ACC112 (cell line): ENCODE measurements around the gene CDH4.

ENCODE experiments used
- H2AFZ ChIP-seq: fragments of 200-600 bp; sonication (generic); one replicate; pipeline ENCODE4 v1.6.0; 2017; ENCODE audit warnings: antibody characterized with exemption, low read length; ENCODE audit not compliant: unreplicated experiment
- H3K27ac ChIP-seq: fragments of 200-600 bp; sonication (generic); 2 replicates; pipeline ENCODE4 v1.5.1; 2014; ENCODE audit warnings: low read depth, mild to moderate bottlenecking, antibody characterized with exemption, low read length, moderate library complexity
- H3K27me3 ChIP-seq: fragments of 200-600 bp; sonication (generic); 2 replicates; pipeline ENCODE4 v1.6.1; 2014; ENCODE audit warnings: mild to moderate bottlenecking, antibody characterized with exemption, low read length, moderate library complexity, mixed read lengths; ENCODE audit not compliant: insufficient read depth
- H3K36me3 ChIP-seq: fragments of 200-600 bp; sonication (generic); 2 replicates; pipeline ENCODE4 v1.6.1; 2016; ENCODE audit warnings: mild to moderate bottlenecking, antibody characterized with exemption, low read length, moderate library complexity, mixed read lengths; ENCODE audit not compliant: insufficient read depth
- H3K4me1 ChIP-seq: fragments of 200-600 bp; sonication (generic); one replicate; pipeline ENCODE4 v1.6.1; 2016; ENCODE audit warnings: low read length, mixed read lengths; ENCODE audit not compliant: insufficient read depth, unreplicated experiment, control insufficient read depth
- H3K4me3 ChIP-seq: fragments of 200-600 bp; sonication (generic); 2 replicates; pipeline ENCODE4 v1.5.1; 2014; ENCODE audit warnings: mild to moderate bottlenecking, low read depth, low read length
- H3K79me2 ChIP-seq: fragments of 200-600 bp; sonication (generic); one replicate; pipeline ENCODE4 v1.6.0; 2016; ENCODE audit warnings: low read length; ENCODE audit not compliant: control insufficient read depth, unreplicated experiment, insufficient read depth

CDH4 gene

GRCh38 chr20:61281286-61281795, 29.3 kb downstream of the CDH4 start:
- Histone ChIP-seq H3K27ac (no peak overlapping the region), H3K27me3 (no peaks in the 10 kb centered on the region), H2AFZ (no peak overlapping the region), H3K4me3 (no peak overlapping the region), H3K79me2 (peaks cover 8% of the 10 kb centered on the region), H3K36me3 (no peaks in the 10 kb centered on the region), H3K4me1 (no peaks in the 10 kb centered on the region)

- Histone ChIP-seq H3K79me2 (peaks cover 3% of the 10 kb centered on the region), H3K4me3 (no peak overlapping the region), H3K4me1 (no peaks in the 10 kb centered on the region), H2AFZ (no peak overlapping the region), H3K27me3 (no peaks in the 10 kb centered on the region), H3K27ac (no peak overlapping the region), H3K36me3 (0 out of 2 replicates have a peak, but pooled peaks cover 4% of the 10 kb centered on the region)
Observed at GRCh38 chr20:61284752-61285151, 32.7 kb downstream of the CDH4 start.

- Histone ChIP-seq H2AFZ (no peak overlapping the region), H3K27ac (no peak overlapping the region), H3K27me3 (no peaks in the 10 kb centered on the region), H3K36me3 (0 out of 2 replicates have a peak, but pooled peaks cover 4% of the 10 kb centered on the region), H3K4me1 (no peaks in the 10 kb centered on the region), H3K4me3 (no peak overlapping the region), H3K79me2 (peaks cover 3% of the 10 kb centered on the region)
Observed at GRCh38 chr20:61285152-61285645, 33.1 kb downstream of the CDH4 start.

GRCh38 chr20:61285691-61286090, 33.6 kb downstream of the CDH4 start:
- Histone ChIP-seq H3K4me3 (no peak overlapping the region), H2AFZ (no peak overlapping the region), H3K27me3 (no peaks in the 10 kb centered on the region), H3K36me3 (0 out of 2 replicates have a peak, but pooled peaks cover 4% of the 10 kb centered on the region), H3K27ac (no peak overlapping the region), H3K79me2 (peaks cover 3% of the 10 kb centered on the region), H3K4me1 (no peaks in the 10 kb centered on the region)

GRCh38 chr20:61287583-61288275, 35.7 kb downstream of the CDH4 start:
- no peak overlapping the region for H3K27ac ChIP-seq
- H3K79me2 ChIP-seq: peaks cover 3% of the 10 kb centered on the region

GRCh38 chr20:61288331-61288784, 36.3 kb downstream of the CDH4 start:
- H3K27me3 ChIP-seq: no peaks in the 10 kb centered on the region
- 0 out of 2 replicates have a peak, but pooled peaks cover 4% of the 10 kb centered on the region for H3K36me3 ChIP-seq
- H3K4me3 ChIP-seq: no peak overlapping the region
- H2AFZ ChIP-seq: no peak overlapping the region
- no peak overlapping the region for H3K27ac ChIP-seq
- no peaks in the 10 kb centered on the region for H3K4me1 ChIP-seq
- peaks cover 3% of the 10 kb centered on the region for H3K79me2 ChIP-seq

More at GRCh38 chr20:61287583-61288275, 35.7 kb downstream of the CDH4 start:
- Histone ChIP-seq H3K27me3 (no peaks in the 10 kb centered on the region), H3K4me3 (no peak overlapping the region), H3K36me3 (0 out of 2 replicates have a peak, but pooled peaks cover 4% of the 10 kb centered on the region), H2AFZ (no peak overlapping the region), H3K4me1 (no peaks in the 10 kb centered on the region)

GRCh38 chr20:61289166-61289565, 37.1 kb downstream of the CDH4 start:
- Histone ChIP-seq H2AFZ (no peak overlapping the region), H3K27ac (no peak overlapping the region), H3K36me3 (0 out of 2 replicates have a peak, but pooled peaks cover 4% of the 10 kb centered on the region), H3K4me1 (no peaks in the 10 kb centered on the region), H3K27me3 (no peaks in the 10 kb centered on the region), H3K79me2 (no peaks in the 10 kb centered on the region), H3K4me3 (no peak overlapping the region)

GRCh38 chr20:61290721-61291120, 38.7 kb downstream of the CDH4 start:
- Histone ChIP-seq H3K36me3 (0 out of 2 replicates have a peak, but pooled peaks cover 4% of the 10 kb centered on the region), H2AFZ (no peak overlapping the region), H3K4me3 (no peak overlapping the region), H3K4me1 (peaks cover 6% of the 10 kb centered on the region), H3K27ac (no peak overlapping the region), H3K27me3 (no peaks in the 10 kb centered on the region), H3K79me2 (no peaks in the 10 kb centered on the region)

- Histone ChIP-seq H3K4me1 (peaks cover 12% of the 10 kb centered on the region), H2AFZ (no peak overlapping the region), H3K36me3 (0 out of 2 replicates have a peak, but pooled peaks cover 4% of the 10 kb centered on the region), H3K27me3 (no peaks in the 10 kb centered on the region), H3K27ac (no peak overlapping the region), H3K79me2 (no peaks in the 10 kb centered on the region), H3K4me3 (no peak overlapping the region)
Observed at GRCh38 chr20:61291166-61291829, 39.2 kb downstream of the CDH4 start.

GRCh38 chr20:61292391-61292790, 40.3 kb downstream of the CDH4 start:
- Histone ChIP-seq H3K4me1 (peaks cover 17% of the 10 kb centered on the region), H3K36me3 (0 out of 2 replicates have a peak, but pooled peaks cover 4% of the 10 kb centered on the region), H3K4me3 (no peak overlapping the region), H3K27ac (no peak overlapping the region), H3K27me3 (no peaks in the 10 kb centered on the region), H2AFZ (no peak overlapping the region), H3K79me2 (no peaks in the 10 kb centered on the region)
